A549 (cell line): ENCODE measurements around the gene POLR2L. TPM values are rescaled to one million over a fixed set of nuclear protein-coding genes. Genes with fewer than 3 reads are reported as not detected.
A peak's percentile ranks its signal among the peaks of the same experiment; 100 is the strongest.

Source experiments
- ATAC-seq, 2 experiments: fragments of 200-7000 bp in 1 of 2; fragments of >200 bp in 1 of 2; cut with Nextera tagmentation in 1 of 2; cut with Tn5 transposase in 1 of 2; 3 replicates each; pipeline versions ENCODE4 v1.8.0 to v1.9.1; 2018 to 2020; ENCODE audit warnings: mild to moderate bottlenecking in 1 of 2, moderate library complexity in 1 of 2
- CTCF ChIA-PET: fragments of 300-600 bp; sonication (Branson Sonifier 250); formaldehyde crosslinking; extraction: SDS; loops from one replicate; lab custom pipeline; 2021; ENCODE audit warnings: antibody characterized with exemption, inconsistent platforms; lab: Yijun Ruan, JAX
- POLR2A ChIA-PET: fragments of 350-600 bp; formaldehyde crosslinking; extraction: SDS; loops from one replicate; lab custom pipeline; 2021; ENCODE audit warnings: antibody characterized with exemption, inconsistent platforms; lab: Yijun Ruan, JAX
- DNase-seq, 2 experiments: peaks; one replicate each; pipeline versions ENCODE4 v3.0.0 to v3.0.0-alpha.2; 2011 to 2016; ENCODE audit warnings: low read depth in 1 of 2, low spot score in 1 of 2
- FAIRE-seq: peaks from 2 replicates; lab custom pipeline; 2011; peaks lifted over from hg19 to GRCh38; lab: Jason Lieb, UNC
- H3K27ac ChIP-seq, 2 experiments: fragments of >200 bp; sonication (Bioruptor Twin); formaldehyde crosslinking; 3 replicates each; pipeline ENCODE4 v1.5.1; 2016 to 2017
- H3K4me1 ChIP-seq: fragments of >200 bp; sonication (Bioruptor Twin); formaldehyde crosslinking; 3 replicates; pipeline ENCODE4 v1.6.1; 2016
- H3K4me2 ChIP-seq: fragments of >200 bp; sonication (Bioruptor Twin); formaldehyde crosslinking; 3 replicates; pipeline ENCODE4 v1.6.1; 2016
- H3K4me3 ChIP-seq: fragments of >200 bp; sonication (Bioruptor Twin); formaldehyde crosslinking; 3 replicates; pipeline ENCODE4 v1.5.1; 2016
- H3K9me3 ChIP-seq: fragments of >200 bp; sonication (Bioruptor Twin); formaldehyde crosslinking; 3 replicates; pipeline ENCODE4 v1.6.1; 2016
- CBX2 ChIP-seq: fragments of 200-600 bp; sonication (generic); IDR thresholded peaks from 2 replicates; pipeline ENCODE4 v1.6.1; 2016; ENCODE audit warnings: low read depth, mild to moderate bottlenecking, borderline replicate concordance
- CHD2 ChIP-seq: fragments of 150-350 bp; IDR thresholded peaks from 2 replicates; pipeline ENCODE4 v1.6.1; 2014; ENCODE audit warnings: low read length; ENCODE audit not compliant: partially characterized antibody
- E2F6 ChIP-seq: IDR thresholded peaks from 2 replicates; pipeline ENCODE4 v1.6.1; 2012; ENCODE audit warnings: low read depth, borderline replicate concordance
- ELK1 ChIP-seq: fragments of 150-350 bp; IDR thresholded peaks from 2 replicates; pipeline ENCODE4 v1.6.1; 2014; ENCODE audit warnings: low read depth, mild to moderate bottlenecking, low read length
- HDAC2 ChIP-seq: fragments of 200-600 bp; sonication (generic); IDR thresholded peaks from 2 replicates; pipeline ENCODE4 v1.6.1; 2016
- HES2 ChIP-seq: fragments of >200 bp; sonication (Bioruptor Twin); formaldehyde crosslinking; IDR thresholded peaks from 2 replicates; pipeline ENCODE4 v1.6.1; 2016
- HEYL ChIP-seq: fragments of 250-450 bp; sonication (Bioruptor Pico); IDR thresholded peaks from 2 replicates; pipeline ENCODE4 v1.8.0; 2021; ENCODE audit warnings: mild to moderate bottlenecking, moderate library complexity
- KDM1A ChIP-seq: fragments of 200-600 bp; sonication (generic); IDR thresholded peaks from 2 replicates; pipeline ENCODE4 v1.6.1; 2016; ENCODE audit warnings: low read depth, mild to moderate bottlenecking
- PBX3 ChIP-seq: IDR thresholded peaks from 2 replicates; pipeline ENCODE4 v1.6.1; 2012
- PHF8 ChIP-seq: fragments of 200-600 bp; sonication (generic); IDR thresholded peaks from 2 replicates; pipeline ENCODE4 v1.6.1; 2016; ENCODE audit warnings: low read depth, mild to moderate bottlenecking, antibody characterized with exemption, moderate library complexity, borderline replicate concordance
- POLR2A ChIP-seq: IDR thresholded peaks from 2 replicates; pipeline ENCODE4 v1.6.1; 2012; ENCODE audit warnings: mild to moderate bottlenecking, low read length
- POLR2AphosphoS2 ChIP-seq: conservative IDR thresholded peaks from 2 replicates; pipeline ENCODE4 v1.6.1; 2012; ENCODE audit warnings: low read length, improper control_type of control experiment, inconsistent platforms
- SREBF2 ChIP-seq: fragments of 450-650 bp; IDR thresholded peaks from 2 replicates; pipeline ENCODE4 v1.6.1; 2014; ENCODE audit warnings: mild to moderate bottlenecking, moderate library complexity
- WGBS: methylation state at CpG from one replicate; pipeline ENCODE4 v1.1.6; 2017; ENCODE audit errors: missing lambda C conversion rate; 5-methylcytosine and 5-hydroxymethylcytosine counted together
- polyA plus RNA-seq, 4 experiments: library from polyadenylated mRNA; depleted of rRNA in 3 of 4; stranded (reverse); fragments of >200 nt; fragmentation: RNase III in 1 of 4; extraction: RNeasy Plus Mini Kit Qiagen cat#74134 plus additional on column Dnase treatment in 1 of 4; gene quantifications; 2 replicates in 3 of 4; 3 replicates in 1 of 4; pipeline ENCODE4 v1.2.3, GENCODE V29; 2011 to 2017

Gene POLR2L
- polyA plus RNA-seq, 2 of the 4 experiments (the other 2 are of a cell fraction) = 140 to 773 TPM

- no peak for FAIRE-seq
- ChIA-PET POLR2A (no interaction called here), CTCF (no interaction called here)
- 57% methylated on average over 7 of the region's 9 CpGs for WGBS
- Histone ChIP-seq H3K27ac (peak overlapping the region in 1 of 2 experiments; percentile 88; a peak in 3 of 6 replicates), H3K4me1 (peaks cover 57% of the 10 kb centered on the region), H3K4me2 (peak overlapping the region; percentile 87), H3K4me3 (no peak overlapping the region; the same call in 2 of the 3 replicates), H3K9me3 (no peaks in the 10 kb centered on the region)
- ATAC-seq = no peak
- DNase-seq = no peak
- TF ChIP-seq CHD2 (no peak), HES2 (no peak), HEYL (no peak), CBX2 (no peak), PHF8 (no peak), E2F6 (no peak), KDM1A (no peak), SREBF2 (no peak), ELK1 (no peak)
Measured at GRCh38 chr11:826227-826621, 16.1 kb downstream of the POLR2L start.

- TF ChIP-seq PBX3 = peak; percentile 19; the same call in 1 of the 2 replicates
- TF ChIP-seq POLR2AphosphoS2 = 0 out of 2 replicates have a peak, but pooled peaks have one; percentile 53
- peak; percentile 26; the same call in 1 of the 2 replicates for TF ChIP-seq POLR2A
- TF ChIP-seq CHD2 = no peak
- TF ChIP-seq ELK1 = no peak
- TF ChIP-seq, all 56 proteins: peak for 3
- peak overlapping the region; percentile 87 for H3K4me2 ChIP-seq
- peaks cover 57% of the 10 kb centered on the region for H3K4me1 ChIP-seq
- POLR2A ChIA-PET = interaction anchor here (1.6 kb wide), 1 partner anchor 9 kb away, joined by 4 read pairs; no protein-coding TSS in a partner anchor
- peak overlapping the region in 1 of 2 experiments; percentile 88; a peak in 3 of 6 replicates for H3K27ac ChIP-seq
- DNase-seq (no peak), ATAC-seq (peak in 1 of 2 experiments; percentile 1; a peak in 1 of 6 replicates), FAIRE-seq (no peak)
- WGBS = 43% methylated on average over 12 of the region's 12 CpGs
- no peak overlapping the region for H3K4me3 ChIP-seq
- H3K9me3 ChIP-seq = no peaks in the 10 kb centered on the region
- CTCF ChIA-PET = interaction anchor here (1.0 to 1.5 kb wide), 2 partner anchors 9 to 15 kb away, joined by 4 to 6 read pairs; no protein-coding TSS in a partner anchor
Measured at GRCh38 chr11:825366-826226, 16.7 kb downstream of the POLR2L start.

GRCh38 chr11:824942-825341 lies 17.4 kb downstream of the POLR2L start:
- Histone ChIP-seq H3K27ac (peak overlapping the region in 1 of 2 experiments; percentile 88; a peak in 2 of 6 replicates), H3K4me2 (peak overlapping the region; percentile 87), H3K4me1 (peaks cover 59% of the 10 kb centered on the region), H3K4me3 (no peak overlapping the region), H3K9me3 (no peaks in the 10 kb centered on the region)
- ATAC-seq (no peak), DNase-seq (no peak), FAIRE-seq (no peak)
- POLR2A ChIA-PET = interaction anchor here (1.6 kb wide), 1 partner anchor 10 kb away, joined by 4 read pairs; no protein-coding TSS in a partner anchor
- CTCF ChIA-PET = interaction anchor here (0.7 to 1.5 kb wide), 3 partner anchors 9 to 19 kb away, joined by 3 to 6 read pairs (median 4); no protein-coding TSS in a partner anchor
- 72% methylated on average over 11 of the region's 11 CpGs for WGBS
- no peak for TF ChIP-seq HDAC2
- TF ChIP-seq PBX3 = peak; percentile 60
- TF ChIP-seq POLR2AphosphoS2 = peak; percentile 55
- TF ChIP-seq, all 56 proteins: peak for 2
